CD4-positive, alpha-beta T cell treated with Interleukin-15 for 4 hours (primary cell): ENCODE results near the gene STMN3.
"Not testable (repeated sequence)": the region's sequence is repeated elsewhere in the genome, so short reads cannot be mapped to it uniquely, and the experiment has no call there.

Experiments
- DNase-seq: peaks from one replicate; pipeline ENCODE4 v3.0.0-alpha.2; 2020; ENCODE audit warnings: low spot score

Gene STMN3

GRCh38 chr20:63678667-63679465 is 25.6 kb upstream of the STMN3 start:
- DNase-seq, result no peak

GRCh38 chr20:63678071-63678470 is 24.8 kb upstream of the STMN3 start:
- DNase-seq, result no peak

GRCh38 chr20:63675681-63676368 is 22.6 kb upstream of the STMN3 start:
- DNase-seq, result no peak

GRCh38 chr20:63673951-63674350 is 20.7 kb upstream of the STMN3 start:
- no peak for DNase-seq

- no peak for DNase-seq
These were observed 19.4 kb upstream of the STMN3 start for GRCh38 chr20:63672666-63673065.

GRCh38 chr20:63671695-63672094 is 18.5 kb upstream of the STMN3 start:
- DNase-seq, result not testable (repeated sequence)

GRCh38 chr20:63668351-63668750 is 15.1 kb upstream of the STMN3 start:
- DNase-seq, result no peak

- DNase-seq, result no peak
These were observed 14.6 kb upstream of the STMN3 start for GRCh38 chr20:63667858-63668257.

GRCh38 chr20:63665708-63666107 is 12.5 kb upstream of the STMN3 start:
- DNase-seq, result no peak

GRCh38 chr20:63664861-63665594 is 11.8 kb upstream of the STMN3 start:
- DNase-seq, result no peak

- no peak for DNase-seq
These were observed 11.1 kb upstream of the STMN3 start for GRCh38 chr20:63664143-63664851.

- DNase-seq, result no peak
These were observed 10.3 kb upstream of the STMN3 start for GRCh38 chr20:63663332-63664066.

GRCh38 chr20:63662813-63663189 is 9.6 kb upstream of the STMN3 start:
- DNase-seq, result no peak

- DNase-seq, result no peak
These were observed 9.0 kb upstream of the STMN3 start for GRCh38 chr20:63661959-63662812.

- DNase-seq, result no peak
These were observed 7.9 kb upstream of the STMN3 start for GRCh38 chr20:63661108-63661507.

- DNase-seq, result no peak
These were observed 7.4 kb upstream of the STMN3 start for GRCh38 chr20:63660622-63661021.

- DNase-seq, result not testable (repeated sequence)
These were observed 7.0 kb upstream of the STMN3 start for GRCh38 chr20:63660174-63660573.

- DNase-seq, result no peak
These were observed 6.1 kb upstream of the STMN3 start for GRCh38 chr20:63659370-63659769.

GRCh38 chr20:63658749-63659187 is 5.5 kb upstream of the STMN3 start:
- no peak for DNase-seq

- peak; percentile 90 for DNase-seq
These were observed 4.9 kb upstream of the STMN3 start, which contains the start of gene RTEL1 for GRCh38 chr20:63657937-63658748. TSS of gene RTEL1 (plus strand) at chr20:63658312. CDS start at chr20:63659403, 1,091 bp downstream.
